Hepatocyte (in vitro differentiated cells): ENCODE results near the gene COX6A1. TPM values are rescaled to one million over a fixed set of nuclear protein-coding genes. Genes with fewer than 3 reads are reported as not detected.
A peak's percentile ranks its signal among the peaks of the same experiment; 100 is the strongest.

Source experiments
- DNase-seq: peaks from one replicate; pipeline ENCODE4 v3.0.0-alpha.2; 2016; ENCODE audit warnings: low spot score
- H2AFZ ChIP-seq: fragments of 200-600 bp; sonication (generic); 2 replicates; pipeline ENCODE4 v1.6.0; 2016; ENCODE audit warnings: antibody characterized with exemption, mild to moderate bottlenecking
- H3K27ac ChIP-seq: fragments of 200-600 bp; sonication (generic); 2 replicates; pipeline ENCODE4 v1.5.1; 2016; ENCODE audit warnings: mild to moderate bottlenecking
- H3K27me3 ChIP-seq: fragments of 200-600 bp; sonication (generic); 2 replicates; pipeline ENCODE4 v1.6.1; 2016
- H3K36me3 ChIP-seq: fragments of 200-600 bp; sonication (generic); replicated peaks from 2 replicates; pipeline ENCODE4 v1.5.1; 2016; ENCODE audit warnings: low read depth; ENCODE audit not compliant: insufficient read depth
- H3K4me1 ChIP-seq: fragments of 200-600 bp; sonication (generic); 2 replicates; pipeline ENCODE4 v1.5.1; 2016; ENCODE audit warnings: mild to moderate bottlenecking, moderate library complexity; ENCODE audit not compliant: insufficient read depth
- H3K4me2 ChIP-seq: fragments of 200-600 bp; sonication (generic); 2 replicates; pipeline ENCODE4 v1.6.0; 2016
- H3K4me3 ChIP-seq: fragments of 200-600 bp; sonication (generic); 2 replicates; pipeline ENCODE4 v1.5.1; 2016; ENCODE audit warnings: mild to moderate bottlenecking
- H3K79me2 ChIP-seq: fragments of 200-600 bp; sonication (generic); 2 replicates; pipeline ENCODE4 v1.6.0; 2017; ENCODE audit warnings: mild to moderate bottlenecking
- H3K9me2 ChIP-seq: fragments of 200-600 bp; sonication (generic); replicated peaks from 2 replicates; pipeline ENCODE4 v1.6.0; 2017; ENCODE audit warnings: mild to moderate bottlenecking; ENCODE audit not compliant: insufficient read depth
- H3K9me3 ChIP-seq: fragments of 200-600 bp; sonication (generic); 2 replicates; pipeline ENCODE4 v1.5.1; 2016; ENCODE audit warnings: low read depth, mild to moderate bottlenecking
- H4K20me1 ChIP-seq: fragments of 200-600 bp; sonication (generic); 2 replicates; pipeline ENCODE4 v1.6.0; 2016; ENCODE audit warnings: mild to moderate bottlenecking; ENCODE audit not compliant: insufficient read depth, poor library complexity, severe bottlenecking
- EZH2 ChIP-seq: fragments of 200-600 bp; sonication (generic); IDR thresholded peaks from 2 replicates; pipeline ENCODE4 v1.6.1; 2016; ENCODE audit warnings: antibody characterized with exemption, mild to moderate bottlenecking, borderline replicate concordance
- EZH2phosphoT487 ChIP-seq: fragments of 200-600 bp; sonication (generic); IDR thresholded peaks from one replicate; pipeline ENCODE4 v1.6.1; 2018; ENCODE audit warnings: antibody characterized with exemption, mild to moderate bottlenecking, low read depth, moderate library complexity; ENCODE audit not compliant: unreplicated experiment, severe bottlenecking
- WGBS: methylation state at CpG from one replicate; pipeline ENCODE4 v1.1.6; 2016; ENCODE audit warnings: low lambda C conversion rate; ENCODE audit errors: missing lambda C conversion rate; 5-methylcytosine and 5-hydroxymethylcytosine counted together
- polyA plus RNA-seq: library from polyadenylated mRNA; unstranded; fragments of >200 nt; fragmentation: Nextera tagmentation; extraction: Ambion mirVana; gene quantifications from 2 replicates; pipeline ENCODE4 v1.2.1, GENCODE V29; 2016
- total RNA-seq: library from RNA; depleted of rRNA; stranded (reverse); fragments of >200 nt; gene quantifications from 2 replicates; pipeline ENCODE4 v1.2.3, GENCODE V29; 2014
- TF ChIP-seq, protein P1 (sequence below): fragments of 200-600 bp; sonication (generic); IDR thresholded peaks from 2 replicates; pipeline ENCODE4 v1.5.1; 2016; ENCODE audit warnings: antibody characterized with exemption, mild to moderate bottlenecking; ENCODE audit not compliant: poor library complexity

COX6A1 gene
- total RNA-seq (522 and 581 TPM in 2 replicates), polyA plus RNA-seq (964 and 1,059 TPM in 2 replicates)

DNA sequence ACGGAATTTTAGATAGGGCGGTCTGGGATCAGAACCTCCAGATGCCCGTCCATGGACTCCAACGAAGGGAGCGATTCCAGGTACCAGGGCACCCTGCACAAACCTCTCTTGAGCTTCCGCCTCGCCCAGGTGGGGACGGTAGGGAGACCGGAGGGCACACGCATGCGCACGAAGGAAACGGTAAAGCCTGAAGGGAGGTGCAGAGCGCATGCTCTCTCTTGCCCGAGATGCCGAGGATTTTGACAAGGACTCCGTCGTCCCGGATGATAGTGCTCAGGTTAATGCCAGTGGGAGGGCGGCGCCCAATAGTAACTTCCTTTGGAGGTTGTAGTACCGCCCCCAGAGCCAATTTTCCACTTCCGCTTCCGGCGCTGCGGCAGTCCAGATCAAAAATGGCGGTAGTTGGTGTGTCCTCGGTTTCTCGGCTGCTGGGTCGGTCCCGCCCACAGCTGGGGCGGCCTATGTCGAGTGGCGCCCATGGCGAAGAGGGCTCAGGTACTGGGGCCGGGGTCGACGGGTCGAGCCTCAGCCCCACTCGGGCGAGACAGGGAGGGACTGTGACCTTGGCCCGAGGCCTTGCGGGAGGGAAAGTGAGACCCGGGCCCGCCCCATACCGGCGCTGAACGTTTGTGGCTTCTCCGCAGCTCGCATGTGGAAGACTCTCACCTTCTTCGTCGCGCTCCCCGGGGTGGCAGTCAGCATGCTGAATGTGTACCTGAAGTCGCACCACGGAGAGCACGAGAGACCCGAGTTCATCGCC is at the start of gene COX6A1:
COX6A1 (plus strand) TSS at position 379 of the 760 bp plus-strand sequence; CDS start at position 393, 14 bp downstream.
- Histone ChIP-seq H3K27ac (peak within 1 kb of the TSS; percentile 53), H2AFZ (peak within 1 kb of the TSS; percentile 83), H3K79me2 (peaks cover 38% of the 10 kb centered on the region), H3K4me3 (peak within 1 kb of the TSS; percentile 56), H3K4me2 (peak within 1 kb of the TSS; percentile 83), H3K36me3 (no peaks in the 10 kb centered on the region), H4K20me1 (peaks cover 22% of the 10 kb centered on the region), H3K4me1 (peaks cover 13% of the 10 kb centered on the region), H3K27me3 (no peaks in the 10 kb centered on the region), H3K9me2 (no peaks in the 10 kb centered on the region), H3K9me3 (no peaks in the 10 kb centered on the region)
- TF ChIP-seq EZH2phosphoT487 (no peak), EZH2 (no peak)
- TF ChIP-seq, protein P1, sequence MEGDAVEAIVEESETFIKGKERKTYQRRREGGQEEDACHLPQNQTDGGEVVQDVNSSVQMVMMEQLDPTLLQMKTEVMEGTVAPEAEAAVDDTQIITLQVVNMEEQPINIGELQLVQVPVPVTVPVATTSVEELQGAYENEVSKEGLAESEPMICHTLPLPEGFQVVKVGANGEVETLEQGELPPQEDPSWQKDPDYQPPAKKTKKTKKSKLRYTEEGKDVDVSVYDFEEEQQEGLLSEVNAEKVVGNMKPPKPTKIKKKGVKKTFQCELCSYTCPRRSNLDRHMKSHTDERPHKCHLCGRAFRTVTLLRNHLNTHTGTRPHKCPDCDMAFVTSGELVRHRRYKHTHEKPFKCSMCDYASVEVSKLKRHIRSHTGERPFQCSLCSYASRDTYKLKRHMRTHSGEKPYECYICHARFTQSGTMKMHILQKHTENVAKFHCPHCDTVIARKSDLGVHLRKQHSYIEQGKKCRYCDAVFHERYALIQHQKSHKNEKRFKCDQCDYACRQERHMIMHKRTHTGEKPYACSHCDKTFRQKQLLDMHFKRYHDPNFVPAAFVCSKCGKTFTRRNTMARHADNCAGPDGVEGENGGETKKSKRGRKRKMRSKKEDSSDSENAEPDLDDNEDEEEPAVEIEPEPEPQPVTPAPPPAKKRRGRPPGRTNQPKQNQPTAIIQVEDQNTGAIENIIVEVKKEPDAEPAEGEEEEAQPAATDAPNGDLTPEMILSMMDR: no peak
- peak; percentile 99 for DNase-seq
- WGBS: under 1% methylated on average over 55 of the region's 59 CpGs

DNA sequence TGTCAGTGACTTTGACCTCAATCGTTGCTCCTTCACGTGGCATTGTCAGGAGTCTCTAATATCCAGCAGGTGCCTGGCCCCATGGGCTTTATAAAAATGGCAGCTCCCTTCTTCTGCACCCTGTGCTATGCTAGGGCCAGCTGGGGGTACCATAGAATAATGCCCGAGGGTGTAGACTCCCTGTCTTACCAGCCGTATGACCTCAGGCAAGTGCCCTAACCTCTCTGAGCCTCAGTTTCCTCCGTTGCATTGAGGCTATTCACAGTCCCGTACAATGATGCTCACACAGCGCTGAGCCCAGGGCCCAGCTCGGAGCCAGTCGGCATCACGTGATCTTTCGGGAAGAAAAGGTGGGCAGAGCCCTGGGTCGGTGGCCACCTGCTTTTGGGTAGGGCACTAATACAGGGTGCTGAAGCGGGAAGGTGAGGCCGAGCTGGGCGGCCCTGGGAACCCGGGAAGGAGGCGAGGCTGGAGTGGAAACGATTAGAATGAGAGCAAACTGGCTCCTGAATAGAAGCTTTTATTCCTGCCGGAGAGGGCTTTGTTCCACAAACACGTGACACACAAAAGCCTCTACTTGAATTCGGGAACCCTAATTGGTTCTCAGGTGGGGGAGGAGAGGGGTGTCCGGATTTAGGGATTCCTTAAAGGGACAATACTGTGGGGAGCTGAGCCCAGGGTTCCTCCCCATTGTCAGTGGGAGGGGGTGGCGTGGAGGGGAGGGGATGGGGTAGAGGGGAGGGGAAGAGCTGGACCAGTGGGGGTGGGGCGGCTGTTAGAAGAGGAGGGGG is 49.0 kb upstream of the COX6A1 start:
- WGBS: 9% methylated on average over 22 of the region's 24 CpGs
- peak overlapping the region; percentile 76 for H2AFZ ChIP-seq
- no peak overlapping the region for H3K4me3 ChIP-seq
- no peaks in the 10 kb centered on the region for H3K27me3 ChIP-seq
- TF ChIP-seq EZH2phosphoT487 (no peak), EZH2 (no peak)
- TF ChIP-seq, protein P1: no peak
- no peak for DNase-seq
- H3K27ac ChIP-seq: no peak overlapping the region
- no peaks in the 10 kb centered on the region for H3K9me3 ChIP-seq
- H4K20me1 ChIP-seq: no peaks in the 10 kb centered on the region
- H3K79me2 ChIP-seq: no peaks in the 10 kb centered on the region
- peak overlapping the region; percentile 73 for H3K4me2 ChIP-seq
- no peaks in the 10 kb centered on the region for H3K36me3 ChIP-seq
- H3K9me2 ChIP-seq: no peaks in the 10 kb centered on the region
- H3K4me1 ChIP-seq: peaks cover 6% of the 10 kb centered on the region

DNA sequence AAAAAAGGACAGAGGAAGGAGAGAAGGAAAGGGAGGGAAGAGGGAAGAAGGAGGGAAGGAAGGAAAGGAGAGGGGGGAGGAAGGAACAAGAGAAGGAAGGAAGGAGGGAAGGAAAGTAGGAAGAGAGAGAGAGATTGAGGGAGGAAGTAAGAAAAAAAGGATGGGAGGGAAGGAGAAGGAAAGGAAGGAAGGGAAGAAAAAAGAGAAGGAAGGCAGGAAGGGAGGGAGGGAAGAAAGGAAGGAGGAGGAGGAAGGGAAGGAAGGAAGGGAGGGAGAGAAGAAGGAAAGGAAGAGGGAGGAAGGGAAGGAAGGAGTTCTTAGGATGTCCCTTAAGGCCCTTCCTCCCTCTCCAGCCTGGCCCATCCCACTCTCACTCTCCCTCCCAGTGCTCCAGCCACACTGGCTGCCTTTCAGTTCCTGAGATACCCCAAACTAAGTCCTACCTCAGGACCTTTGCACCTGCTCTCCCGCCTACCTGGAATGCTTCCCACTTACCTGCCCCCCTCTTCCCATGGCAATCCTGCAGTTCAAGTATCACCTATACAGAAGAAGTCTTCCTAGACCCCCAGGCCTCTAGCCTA is 47.3 kb upstream of the COX6A1 start:
- H4K20me1 ChIP-seq: no peaks in the 10 kb centered on the region
- no peak overlapping the region for H3K4me3 ChIP-seq
- no peak overlapping the region for H3K4me2 ChIP-seq
- H3K9me3 ChIP-seq: no peaks in the 10 kb centered on the region
- no peak for TF ChIP-seq EZH2
- no peak for TF ChIP-seq EZH2phosphoT487
- TF ChIP-seq, protein P1: no peak
- no peaks in the 10 kb centered on the region for H3K36me3 ChIP-seq
- peaks cover 6% of the 10 kb centered on the region for H3K4me1 ChIP-seq
- no peaks in the 10 kb centered on the region for H3K79me2 ChIP-seq
- no peaks in the 10 kb centered on the region for H3K27me3 ChIP-seq
- H2AFZ ChIP-seq: no peak overlapping the region
- H3K27ac ChIP-seq: no peak overlapping the region
- no peak for DNase-seq
- 100% methylated on average over 1 of the region's 1 CpG for WGBS
- H3K9me2 ChIP-seq: no peaks in the 10 kb centered on the region
